Esophagus (tissue), 2 donors: ENCODE data around the gene SKOR1. TPM values are rescaled to one million over a fixed set of nuclear protein-coding genes. Genes with fewer than 3 reads are reported as not detected.

Source experiments
- H3K27ac ChIP-seq, 2 donors: one replicate each; pipeline ENCODE4 v1.5.1; 2013; ENCODE audit warnings: low read depth in 2 of 2, mild to moderate bottlenecking in 2 of 2, inconsistent platforms in 1 of 2, low read length in 1 of 2, moderate library complexity in 1 of 2
- H3K27me3 ChIP-seq, 2 donors: one replicate each; pipeline ENCODE4 v1.6.1; 2013; ENCODE audit warnings: low read length in 2 of 2, control low read depth in 1 of 2, mild to moderate bottlenecking in 1 of 2; ENCODE audit not compliant: insufficient read depth in 2 of 2, control insufficient read depth in 1 of 2
- H3K36me3 ChIP-seq, 2 donors: one replicate each; pipeline ENCODE4 v1.6.1; 2013; ENCODE audit warnings: low read length in 1 of 2; ENCODE audit not compliant: control insufficient read depth in 2 of 2, insufficient read depth in 2 of 2
- H3K4me1 ChIP-seq, 2 donors: one replicate each; pipeline ENCODE4 v1.6.1; 2013; ENCODE audit warnings: low read length in 1 of 2; ENCODE audit not compliant: control insufficient read depth in 2 of 2, insufficient read depth in 2 of 2
- H3K4me3 ChIP-seq, 2 donors: one replicate each; pipeline ENCODE4 v1.5.1; 2013; ENCODE audit warnings: low read length in 2 of 2, mild to moderate bottlenecking in 2 of 2, low read depth in 1 of 2, moderate library complexity in 1 of 2
- H3K9me3 ChIP-seq, 2 donors: one replicate each; pipeline ENCODE4 v1.6.1; 2013; ENCODE audit warnings: mild to moderate bottlenecking in 2 of 2, low read depth in 1 of 2, low read length in 1 of 2, moderate library complexity in 1 of 2; ENCODE audit not compliant: control insufficient read depth in 2 of 2, insufficient read depth in 1 of 2
- WGBS, 2 donors: extraction: QIAGEN DNeasy Blood & Tissue Kit; methylation state at CpG; one replicate each; pipeline ENCODE4 v1.1.7; 2013; 5-methylcytosine and 5-hydroxymethylcytosine counted together
- polyA plus RNA-seq, 2 donors: library from polyadenylated mRNA; stranded (reverse); fragments of 200-250 nt; gene quantifications; one replicate each; pipeline ENCODE4 v1.2.3, GENCODE V29; 2013
- donor health status: healthy with polysubstance abuse.
- donor health status: Bipolar disorder and iron deficiency.

Gene SKOR1
- polyA plus RNA-seq, 2 donors, result 0.12 to 0.16 TPM

GRCh38 chr15:67792250-67792942, 32.9 kb upstream of the SKOR1 start:
- H3K4me3 ChIP-seq, result no peak overlapping the region
- H3K27me3 ChIP-seq, result no peaks in the 10 kb centered on the region
- WGBS, 2 donors, result 72 to 82% methylated on average over 8 of the region's 8 CpGs
- no peaks in the 10 kb centered on the region for H3K9me3 ChIP-seq
- no peaks in the 10 kb centered on the region for H3K4me1 ChIP-seq
- no peak overlapping the region for H3K27ac ChIP-seq
- H3K36me3 ChIP-seq, result no peaks in the 10 kb centered on the region

GRCh38 chr15:67794832-67795574, 30.3 kb upstream of the SKOR1 start:
- Histone ChIP-seq H3K36me3 (no peaks in the 10 kb centered on the region), H3K27ac (no peak overlapping the region), H3K9me3 (no peaks in the 10 kb centered on the region), H3K4me1 (no peaks in the 10 kb centered on the region), H3K27me3 (no peaks in the 10 kb centered on the region), H3K4me3 (no peak overlapping the region)
- 91 to 94% methylated on average over 4 of the region's 4 CpGs for WGBS, 2 donors

GRCh38 chr15:67796196-67797127, 28.8 kb upstream of the SKOR1 start:
- no peak overlapping the region for H3K4me3 ChIP-seq
- H3K36me3 ChIP-seq, result no peaks in the 10 kb centered on the region
- H3K4me1 ChIP-seq, result no peaks in the 10 kb centered on the region
- H3K27ac ChIP-seq, result no peak overlapping the region
- no peaks in the 10 kb centered on the region for H3K27me3 ChIP-seq
- no peaks in the 10 kb centered on the region for H3K9me3 ChIP-seq
- 81 to 82% methylated on average over 4 of the region's 4 CpGs for WGBS, 2 donors

- Histone ChIP-seq H3K4me1 (peaks cover 0 to 6% of the 10 kb centered on the region in 2 donors), H3K9me3 (no peaks in the 10 kb centered on the region), H3K36me3 (peaks cover 0 to 2% of the 10 kb centered on the region in 2 donors), H3K27ac (no peak overlapping the region), H3K27me3 (no peaks in the 10 kb centered on the region), H3K4me3 (no peak overlapping the region)
- WGBS, 2 donors, result 73 to 80% methylated on average over 6 of the region's 6 CpGs
These were observed 25.5 kb upstream of the SKOR1 start for GRCh38 chr15:67799801-67800205.

GRCh38 chr15:67801142-67801541, 24.2 kb upstream of the SKOR1 start:
- H3K4me1 ChIP-seq, result peaks cover 0 to 6% of the 10 kb centered on the region in 2 donors
- no peak overlapping the region for H3K4me3 ChIP-seq
- H3K36me3 ChIP-seq, result peaks cover 0 to 4% of the 10 kb centered on the region in 2 donors
- H3K9me3 ChIP-seq, result no peaks in the 10 kb centered on the region
- WGBS, 2 donors, result 95% methylated on average over 2 of the region's 2 CpGs
- no peaks in the 10 kb centered on the region for H3K27me3 ChIP-seq
- no peak overlapping the region for H3K27ac ChIP-seq

GRCh38 chr15:67801926-67802914, 23.1 kb upstream of the SKOR1 start:
- Histone ChIP-seq H3K9me3 (no peaks in the 10 kb centered on the region), H3K4me3 (no peak overlapping the region), H3K27ac (no peak overlapping the region), H3K27me3 (no peaks in the 10 kb centered on the region), H3K4me1 (peaks cover 0 to 6% of the 10 kb centered on the region in 2 donors), H3K36me3 (peaks cover 3 to 6% of the 10 kb centered on the region in 2 donors)
- 85 to 86% methylated on average over 19 of the region's 19 CpGs for WGBS, 2 donors

GRCh38 chr15:67803299-67803698, 22.0 kb upstream of the SKOR1 start:
- no peak overlapping the region for H3K4me3 ChIP-seq
- H3K9me3 ChIP-seq, result no peaks in the 10 kb centered on the region
- H3K36me3 ChIP-seq, result peaks cover 4 to 6% of the 10 kb centered on the region in 2 donors
- 74 to 85% methylated on average over 3 of the region's 3 CpGs for WGBS, 2 donors
- peaks cover 0 to 6% of the 10 kb centered on the region in 2 donors for H3K4me1 ChIP-seq
- H3K27me3 ChIP-seq, result no peaks in the 10 kb centered on the region
- H3K27ac ChIP-seq, result no peak overlapping the region

- no peaks in the 10 kb centered on the region for H3K27me3 ChIP-seq
- H3K27ac ChIP-seq, result no peak overlapping the region
- 86 to 87% methylated on average over 27 of the region's 27 CpGs for WGBS, 2 donors
- no peaks in the 10 kb centered on the region for H3K9me3 ChIP-seq
- peaks cover 0 to 6% of the 10 kb centered on the region in 2 donors for H3K4me1 ChIP-seq
- H3K36me3 ChIP-seq, result peaks cover 4 to 6% of the 10 kb centered on the region in 2 donors
- no peak overlapping the region for H3K4me3 ChIP-seq
These were observed 21.1 kb upstream of the SKOR1 start for GRCh38 chr15:67803996-67804843.
